GM19099 (cell line): Measurements from ENCODE around the gene IL1RAPL2.

Experiments used
- POLR2A ChIP-seq: IDR thresholded peaks from 3 replicates; pipeline ENCODE4 v1.6.1; 2011; ENCODE audit warnings: low read depth; ENCODE audit not compliant: insufficient read length; ENCODE audit errors: extremely low read depth

Gene IL1RAPL2

DNA sequence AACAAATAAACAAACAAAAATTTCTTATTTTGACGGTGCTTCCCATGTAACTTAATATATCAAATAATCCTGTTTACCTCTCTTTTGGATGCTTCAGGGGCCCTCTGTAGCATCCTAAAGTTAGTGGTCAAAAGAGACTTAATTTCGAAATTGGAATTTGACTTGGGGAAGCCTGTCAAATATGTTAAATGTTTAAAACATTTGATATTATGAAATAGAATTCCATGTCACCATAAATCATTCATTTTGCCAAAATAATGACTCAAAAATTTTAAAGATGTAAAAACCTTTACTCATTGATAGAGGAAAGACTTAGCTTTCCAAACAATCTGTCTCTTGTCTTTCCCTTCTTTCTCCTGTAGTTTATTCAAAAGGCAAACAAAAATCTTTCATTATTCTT lies 675.1 kb downstream of the IL1RAPL2 start:
- no peak for TF ChIP-seq POLR2A

DNA sequence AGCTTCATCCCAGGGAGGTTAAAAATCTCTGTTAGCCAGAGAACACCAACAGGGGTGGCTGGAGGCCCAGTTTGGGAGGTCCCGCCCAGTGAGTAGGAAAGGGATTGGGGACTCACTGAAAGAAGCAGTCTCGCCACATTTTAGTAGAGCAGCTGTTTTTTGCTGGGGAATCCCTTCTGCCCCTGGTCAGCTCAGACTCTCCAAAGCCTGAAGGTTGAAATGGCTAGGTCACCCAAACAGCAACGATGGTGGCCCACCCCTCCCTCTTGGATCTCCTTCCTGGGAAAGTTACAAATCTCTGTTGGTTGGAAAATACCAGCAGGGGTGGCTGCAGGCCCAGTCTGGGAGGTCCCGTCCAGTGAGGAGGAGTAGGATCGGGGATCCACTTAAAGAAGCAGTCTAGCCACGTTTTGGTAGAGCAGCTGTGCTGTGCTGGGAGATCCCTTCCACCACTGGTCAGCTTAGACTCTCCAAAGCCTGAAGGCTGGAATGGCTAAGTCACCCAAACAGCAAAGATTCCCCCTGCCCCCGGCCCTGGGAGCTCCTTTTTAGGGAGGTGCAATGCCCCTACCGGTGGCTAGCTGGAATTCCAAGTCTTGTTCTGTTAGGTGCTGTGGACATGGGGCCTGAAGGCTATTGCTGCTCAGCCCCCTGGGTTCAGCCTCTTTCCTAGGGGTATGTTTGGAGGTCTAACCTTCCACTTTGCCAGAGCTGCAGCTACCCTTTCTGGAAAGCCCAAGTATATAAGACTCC lies 694.5 kb downstream of the IL1RAPL2 start:
- TF ChIP-seq POLR2A, result no peak

DNA sequence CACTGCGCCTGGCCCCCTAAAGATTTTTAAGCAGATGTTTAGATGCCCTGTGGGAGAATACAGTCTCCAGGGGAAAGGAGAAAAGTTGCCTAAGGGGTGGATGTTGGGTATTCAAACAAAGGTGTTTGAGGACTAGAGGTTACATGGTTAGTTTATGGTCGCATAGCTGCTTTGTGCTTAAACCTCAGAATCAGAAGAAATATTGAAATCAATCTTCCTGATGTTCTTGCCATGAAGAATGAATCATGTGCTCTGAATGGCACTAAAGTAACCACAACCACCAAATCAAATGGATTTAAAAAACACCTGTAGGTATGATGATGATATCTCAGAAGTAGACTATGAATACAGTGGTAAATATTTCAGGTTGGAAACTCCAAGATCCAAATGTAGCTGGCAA lies 697.2 kb downstream of the IL1RAPL2 start:
- no peak for TF ChIP-seq POLR2A

DNA sequence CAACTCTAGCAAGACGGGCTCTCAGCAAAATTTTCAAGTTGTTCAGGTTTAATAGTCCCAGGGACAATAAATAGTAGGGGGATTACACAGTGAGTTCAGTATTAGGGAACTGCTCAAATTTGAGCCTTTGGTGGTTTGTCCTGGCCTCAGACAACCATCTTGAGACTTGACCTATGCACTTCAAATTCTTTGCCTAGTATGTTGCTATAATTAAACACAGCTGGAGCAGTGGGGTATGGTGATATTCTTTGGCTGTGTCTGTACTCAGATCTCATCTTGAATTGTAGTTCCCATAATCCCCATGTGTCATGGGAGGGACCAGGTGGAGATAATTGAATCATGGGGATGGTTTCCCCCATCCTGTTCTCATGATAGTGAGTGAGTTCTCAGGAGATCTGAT lies 697.8 kb downstream of the IL1RAPL2 start:
- TF ChIP-seq POLR2A, result no peak

DNA sequence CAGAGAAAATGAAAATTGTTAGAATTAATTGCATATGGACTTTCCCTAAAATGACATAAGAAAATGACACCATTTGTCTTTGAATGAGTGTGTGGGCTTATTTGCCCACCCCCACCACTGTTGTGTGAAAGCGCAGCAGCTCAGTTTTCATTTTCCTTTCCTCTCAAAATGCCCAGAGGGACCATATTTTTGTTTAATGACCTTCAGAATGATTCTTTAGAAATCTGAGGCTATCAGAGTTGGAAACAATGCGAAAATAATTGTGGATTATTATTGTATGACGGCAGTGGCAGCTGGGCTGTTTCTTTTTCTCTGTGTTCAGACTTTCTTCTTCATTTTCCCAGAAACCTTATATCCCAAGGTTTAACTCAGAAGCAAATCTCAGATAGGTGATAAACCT lies 699.1 kb downstream of the IL1RAPL2 start:
- TF ChIP-seq POLR2A, result no peak

DNA sequence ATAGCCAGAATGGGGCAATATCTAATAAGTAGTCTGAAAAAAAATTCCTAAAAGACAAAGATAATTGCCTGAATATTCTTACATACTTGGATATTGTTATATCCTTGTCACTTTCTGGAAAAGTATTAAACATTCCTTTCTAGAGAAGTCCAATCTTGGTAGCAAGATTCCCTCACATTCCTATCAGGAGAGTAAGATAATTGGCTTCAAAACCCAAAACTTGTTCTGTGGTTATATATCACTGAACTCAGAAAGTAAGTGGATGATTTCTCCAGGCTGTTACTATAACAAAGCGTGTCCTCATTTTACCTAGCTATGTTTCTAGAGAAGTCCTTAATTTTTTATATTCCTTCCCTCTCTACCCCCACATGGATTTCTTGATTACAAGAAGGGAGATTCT lies 700.5 kb downstream of the IL1RAPL2 start:
- no peak for TF ChIP-seq POLR2A

DNA sequence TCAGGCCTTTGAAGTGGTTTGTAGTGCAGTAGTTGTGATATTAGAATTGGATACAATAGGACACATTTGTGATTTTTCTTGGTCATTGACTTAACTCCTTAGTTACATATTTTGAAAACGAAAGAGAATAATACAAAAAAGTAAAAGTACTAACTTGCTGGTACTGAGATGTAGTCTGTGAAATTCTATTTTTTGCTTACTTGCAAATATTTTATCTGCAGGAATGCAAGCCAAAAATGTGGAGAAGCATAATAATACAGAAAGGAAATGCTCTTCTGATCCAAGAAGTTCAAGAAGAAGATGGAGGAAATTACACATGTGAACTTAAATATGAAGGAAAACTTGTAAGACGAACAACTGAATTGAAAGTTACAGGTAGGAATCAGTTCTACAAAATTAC lies 701.2 kb downstream of the IL1RAPL2 start:
- TF ChIP-seq POLR2A, result no peak

DNA sequence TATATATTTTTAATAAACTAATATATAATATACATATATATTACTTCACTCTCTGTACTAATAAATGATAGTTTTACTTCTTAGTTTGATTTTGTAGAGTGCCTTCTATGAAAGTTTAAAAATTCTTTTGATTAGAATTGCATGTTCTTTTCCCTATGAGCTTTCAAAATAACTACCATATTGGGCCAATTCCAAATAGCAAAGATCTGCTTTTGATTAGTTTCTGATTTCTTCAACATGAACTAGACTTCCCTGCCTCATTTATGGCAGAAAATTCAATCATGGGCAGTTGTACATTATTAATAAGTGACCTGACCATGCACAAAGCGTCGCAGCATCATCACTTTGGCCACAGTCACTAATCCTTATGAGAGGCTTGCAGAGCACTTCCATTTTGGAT lies 703.4 kb downstream of the IL1RAPL2 start:
- no peak for TF ChIP-seq POLR2A

DNA sequence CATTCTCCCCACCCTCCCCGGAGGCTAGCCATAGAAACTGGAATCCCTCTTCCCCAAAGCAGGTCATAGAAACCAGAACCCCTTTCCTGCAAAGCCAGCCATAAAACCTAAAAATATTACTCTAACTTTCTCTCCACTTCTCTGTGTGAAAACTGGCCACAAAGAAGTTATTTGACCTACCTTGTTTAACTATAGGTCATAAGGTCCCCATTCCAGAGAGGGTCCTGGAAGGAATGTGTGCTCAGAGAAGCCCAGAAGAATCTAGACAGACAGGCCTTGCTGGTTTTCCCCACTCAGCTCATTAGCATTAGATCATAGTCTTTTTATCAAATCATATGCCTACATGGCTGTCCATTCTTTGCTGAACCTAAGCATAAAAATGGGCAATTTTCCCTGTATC lies 707.3 kb downstream of the IL1RAPL2 start:
- TF ChIP-seq POLR2A, result no peak

DNA sequence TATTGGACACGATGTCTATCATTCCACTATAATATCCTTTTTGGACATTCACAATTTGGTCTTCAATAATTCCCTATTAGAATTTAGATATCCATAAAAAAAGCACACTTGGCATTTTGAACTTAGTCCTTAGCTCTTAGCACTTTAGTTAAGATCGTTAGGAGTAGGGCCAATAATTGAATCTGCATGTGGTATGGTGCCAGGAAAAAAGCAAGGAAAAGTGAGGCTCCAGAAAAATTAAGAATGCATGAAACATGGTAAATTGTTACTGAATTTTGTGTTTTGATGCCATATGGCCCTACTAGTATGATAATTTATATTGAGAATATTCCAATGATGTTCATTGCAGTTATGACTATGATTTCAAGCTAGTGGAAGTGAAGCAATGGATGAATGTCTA lies 708.1 kb downstream of the IL1RAPL2 start:
- no peak for TF ChIP-seq POLR2A

DNA sequence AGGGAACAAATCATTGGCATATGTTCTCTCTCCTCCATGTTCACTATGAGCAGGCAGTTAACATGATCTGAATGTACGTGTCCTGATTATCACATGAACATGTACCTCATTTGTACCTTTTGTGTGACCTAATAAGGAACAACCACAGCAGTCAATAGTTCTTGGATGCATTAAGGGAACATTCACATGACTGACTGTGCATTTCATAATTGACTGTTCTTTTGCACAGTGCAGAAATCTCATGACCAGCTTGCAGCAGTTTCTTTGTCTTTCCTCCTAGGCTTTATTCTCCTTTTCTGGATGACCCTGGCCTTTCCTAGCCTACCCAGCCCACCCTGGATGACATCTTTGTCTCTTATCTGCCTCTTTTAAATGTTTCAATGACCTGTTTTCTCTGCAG lies 711.1 kb downstream of the IL1RAPL2 start:
- TF ChIP-seq POLR2A, result no peak

DNA sequence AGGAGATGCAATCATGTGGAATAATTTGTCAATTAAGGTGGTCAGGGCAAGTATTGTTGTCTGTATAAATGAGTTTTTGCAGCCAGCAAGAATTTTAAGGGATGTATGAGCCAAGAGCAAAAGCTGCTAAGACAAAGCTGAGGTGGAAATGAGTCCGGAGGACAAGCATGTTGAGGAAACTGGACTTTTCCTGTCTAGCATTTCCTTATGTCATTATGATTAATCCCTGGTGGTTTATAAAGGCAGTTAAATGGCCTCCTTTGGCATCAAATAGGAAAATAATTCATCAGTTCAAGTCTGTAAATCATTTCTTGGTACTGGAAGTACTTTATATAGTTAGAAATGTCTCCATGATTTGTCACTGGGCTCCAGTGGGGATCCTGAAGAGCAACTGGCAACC lies 716.1 kb downstream of the IL1RAPL2 start:
- TF ChIP-seq POLR2A, result no peak

DNA sequence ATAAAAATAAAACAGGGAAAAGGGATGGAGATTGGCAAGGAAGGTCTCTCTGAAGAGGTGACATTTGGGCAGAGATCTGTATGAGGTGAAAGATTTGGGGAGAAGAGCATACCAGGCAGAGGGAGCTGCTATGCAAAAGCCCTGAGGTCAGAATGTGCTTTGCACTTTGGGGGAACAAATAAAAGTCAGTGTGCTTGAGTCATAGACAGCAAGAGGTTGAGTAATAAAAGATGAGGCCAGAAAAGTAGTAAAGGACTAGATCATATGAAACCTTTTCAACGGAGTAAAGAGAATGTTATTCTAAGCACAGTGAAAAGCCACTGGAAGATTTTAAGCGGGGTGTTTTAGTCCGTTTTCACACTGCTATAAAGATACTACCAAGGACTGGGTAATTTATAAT lies 731.0 kb downstream of the IL1RAPL2 start:
- no peak for TF ChIP-seq POLR2A

DNA sequence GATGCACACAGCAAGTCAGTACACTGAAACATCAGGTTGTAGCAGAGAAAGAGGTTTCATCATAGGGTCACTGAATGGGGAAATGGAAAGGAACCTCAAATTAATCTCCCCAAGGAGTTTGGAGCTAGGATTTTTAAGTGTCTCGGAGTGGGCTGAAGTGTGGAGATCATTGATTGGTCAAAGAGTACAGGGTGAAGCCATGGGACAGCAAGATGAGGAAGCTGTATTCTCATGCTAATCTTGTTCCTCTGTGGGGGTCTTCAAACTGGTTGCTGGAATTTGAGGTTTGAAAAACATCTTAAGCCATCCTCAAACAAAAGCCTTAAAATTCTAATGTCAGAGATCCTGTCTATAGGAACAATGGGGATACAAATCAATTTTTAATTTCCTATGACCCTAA lies 733.3 kb downstream of the IL1RAPL2 start:
- TF ChIP-seq POLR2A, result no peak

DNA sequence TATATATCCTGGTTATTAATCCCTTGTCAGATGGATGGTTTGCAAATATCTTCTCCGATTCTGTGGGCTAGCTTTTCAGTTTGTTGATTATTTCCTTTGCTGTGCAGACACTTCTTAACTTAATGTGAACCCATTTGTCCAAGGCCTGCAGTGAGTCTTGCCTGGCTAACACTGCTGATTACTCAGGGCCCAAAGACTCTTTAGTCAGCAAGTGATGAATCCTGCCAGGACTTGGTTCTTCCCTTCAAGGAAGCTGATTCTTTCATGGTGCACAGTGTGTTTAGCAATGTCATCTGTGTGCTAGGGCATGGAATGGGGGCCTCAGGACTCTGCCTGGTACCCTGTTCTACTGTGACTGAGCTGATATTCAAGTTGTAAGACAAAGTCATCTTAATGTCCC lies 736.2 kb downstream of the IL1RAPL2 start:
- no peak for TF ChIP-seq POLR2A

DNA sequence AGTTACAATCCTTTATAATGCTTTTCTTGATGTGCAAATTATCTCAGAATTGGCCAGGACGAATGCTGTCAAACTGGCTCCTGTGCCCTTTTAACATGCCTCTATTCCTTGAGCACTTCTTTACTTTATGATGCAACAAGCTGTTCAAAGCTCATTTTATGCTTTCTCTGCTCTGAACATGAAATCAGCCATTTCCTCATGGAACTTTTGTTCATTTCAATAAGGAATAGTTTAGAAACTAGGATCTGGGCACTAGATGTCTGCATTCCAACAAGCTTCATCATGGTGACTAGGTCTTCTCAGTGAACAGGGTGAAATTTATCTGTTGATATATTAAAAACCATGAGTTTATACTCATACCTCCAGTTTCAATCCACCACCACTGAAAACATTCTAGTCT lies 741.8 kb downstream of the IL1RAPL2 start:
- TF ChIP-seq POLR2A, result no peak

DNA sequence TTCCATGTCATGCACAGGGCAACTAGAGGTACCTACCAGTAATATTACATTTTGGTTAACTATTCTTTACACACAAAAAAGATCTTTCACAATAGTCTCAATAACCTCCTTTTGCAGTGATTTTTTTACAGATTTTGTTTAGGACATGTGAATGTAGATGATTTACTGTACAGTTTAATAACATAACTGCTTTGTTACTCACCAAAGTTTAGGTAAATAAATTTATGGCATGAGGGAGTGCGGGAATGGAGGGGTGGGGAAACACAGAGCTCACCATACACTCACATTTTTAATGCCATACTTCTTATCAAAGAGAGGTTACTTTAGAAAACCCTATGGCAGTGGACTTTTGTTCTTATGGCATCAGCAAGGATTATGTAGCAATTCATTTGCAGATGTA lies 747.6 kb downstream of the IL1RAPL2 start:
- no peak for TF ChIP-seq POLR2A
